Memory B cell (primary cell): ENCODE measurements around the gene COL4A2.

Experiments used
- ATAC-seq: fragments of 150-1000 bp; cut with Tn5 transposase; 2 replicates; pipeline ENCODE4 v1.10.0; 2021; ENCODE audit warnings: low read depth, mild to moderate bottlenecking, moderate library complexity
- DNase-seq, 2 donors: peaks; one replicate each; pipeline ENCODE4 v3.0.0; 2022; ENCODE audit warnings: low spot score in 2 of 2
- H3K27ac Mint-ChIP-seq: one replicate; pipeline ENCODE4 v1.8.0; 2022; ENCODE audit warnings: mild to moderate bottlenecking, moderate library complexity, mixed read lengths
- H3K27me3 Mint-ChIP-seq: one replicate; pipeline ENCODE4 v1.8.0; 2022; ENCODE audit warnings: mixed read lengths
- H3K36me3 Mint-ChIP-seq: one replicate; pipeline ENCODE4 v1.8.0; 2022; ENCODE audit warnings: mild to moderate bottlenecking, mixed read lengths
- H3K4me1 Mint-ChIP-seq: one replicate; pipeline ENCODE4 v1.8.0; 2022; ENCODE audit warnings: mixed read lengths
- H3K4me3 Mint-ChIP-seq: one replicate; pipeline ENCODE4 v1.8.0; 2022; ENCODE audit warnings: mild to moderate bottlenecking, moderate library complexity, mixed read lengths
- H3K9me3 Mint-ChIP-seq: one replicate; pipeline ENCODE4 v1.8.0; 2022; ENCODE audit warnings: mixed read lengths

COL4A2 gene

GRCh38 chr13:110425444-110425780 lies 118.3 kb downstream of the COL4A2 start:
- no peaks in the 10 kb centered on the region for H3K36me3 Mint-ChIP-seq
- H3K9me3 Mint-ChIP-seq = no peaks in the 10 kb centered on the region
- no peaks in the 10 kb centered on the region for H3K4me1 Mint-ChIP-seq
- ATAC-seq (no peak), DNase-seq (no peak)
- H3K4me3 Mint-ChIP-seq = no peak overlapping the region
- H3K27ac Mint-ChIP-seq = no peak overlapping the region
- peaks cover 16% of the 10 kb centered on the region for H3K27me3 Mint-ChIP-seq

- Mint-ChIP-seq H3K27me3 (peaks cover 10% of the 10 kb centered on the region), H3K36me3 (no peaks in the 10 kb centered on the region), H3K27ac (no peak overlapping the region), H3K9me3 (no peaks in the 10 kb centered on the region), H3K4me3 (no peak overlapping the region), H3K4me1 (no peaks in the 10 kb centered on the region)
- ATAC-seq = no peak
- no peak for DNase-seq
These were observed 119.7 kb downstream of the COL4A2 start for GRCh38 chr13:110426735-110427134.

- Mint-ChIP-seq H3K4me1 (no peaks in the 10 kb centered on the region), H3K36me3 (no peaks in the 10 kb centered on the region), H3K27me3 (peaks cover 10% of the 10 kb centered on the region), H3K9me3 (no peaks in the 10 kb centered on the region), H3K27ac (no peak overlapping the region), H3K4me3 (no peak overlapping the region)
- DNase-seq (no peak), ATAC-seq (no peak)
These were observed 121.2 kb downstream of the COL4A2 start for GRCh38 chr13:110428313-110428712.

- no peak overlapping the region for H3K27ac Mint-ChIP-seq
- H3K27me3 Mint-ChIP-seq = peaks cover 7% of the 10 kb centered on the region
- H3K9me3 Mint-ChIP-seq = no peaks in the 10 kb centered on the region
- H3K4me3 Mint-ChIP-seq = no peak overlapping the region
- no peaks in the 10 kb centered on the region for H3K4me1 Mint-ChIP-seq
- DNase-seq (no peak), ATAC-seq (no peak)
- H3K36me3 Mint-ChIP-seq = no peaks in the 10 kb centered on the region
These were observed 123.6 kb downstream of the COL4A2 start for GRCh38 chr13:110430391-110431336.

GRCh38 chr13:110431425-110432294 lies 124.6 kb downstream of the COL4A2 start:
- ATAC-seq (no peak), DNase-seq (no peak)
- no peak overlapping the region for H3K27ac Mint-ChIP-seq
- no peaks in the 10 kb centered on the region for H3K9me3 Mint-ChIP-seq
- H3K4me1 Mint-ChIP-seq = no peaks in the 10 kb centered on the region
- no peaks in the 10 kb centered on the region for H3K36me3 Mint-ChIP-seq
- H3K4me3 Mint-ChIP-seq = no peak overlapping the region
- H3K27me3 Mint-ChIP-seq = peaks cover 7% of the 10 kb centered on the region

GRCh38 chr13:110432522-110432921 lies 125.4 kb downstream of the COL4A2 start:
- Mint-ChIP-seq H3K4me3 (no peak overlapping the region), H3K4me1 (no peaks in the 10 kb centered on the region), H3K9me3 (no peaks in the 10 kb centered on the region), H3K27me3 (peaks cover 7% of the 10 kb centered on the region), H3K36me3 (no peaks in the 10 kb centered on the region), H3K27ac (no peak overlapping the region)
- no peak for DNase-seq
- no peak for ATAC-seq

- Mint-ChIP-seq H3K27ac (no peak overlapping the region), H3K9me3 (no peaks in the 10 kb centered on the region), H3K4me3 (no peak overlapping the region), H3K27me3 (peaks cover 7% of the 10 kb centered on the region), H3K36me3 (no peaks in the 10 kb centered on the region), H3K4me1 (no peaks in the 10 kb centered on the region)
- no peak for ATAC-seq
- DNase-seq = no peak
These were observed 125.9 kb downstream of the COL4A2 start for GRCh38 chr13:110433014-110433413.

GRCh38 chr13:110434629-110435028 lies 127.5 kb downstream of the COL4A2 start:
- Mint-ChIP-seq H3K36me3 (no peaks in the 10 kb centered on the region), H3K4me3 (no peak overlapping the region), H3K9me3 (no peaks in the 10 kb centered on the region), H3K27ac (no peak overlapping the region), H3K27me3 (peaks cover 10% of the 10 kb centered on the region), H3K4me1 (no peaks in the 10 kb centered on the region)
- no peak for ATAC-seq
- no peak for DNase-seq

GRCh38 chr13:110435331-110435730 lies 128.2 kb downstream of the COL4A2 start:
- Mint-ChIP-seq H3K9me3 (no peaks in the 10 kb centered on the region), H3K27ac (no peak overlapping the region), H3K27me3 (peaks cover 10% of the 10 kb centered on the region), H3K4me3 (no peak overlapping the region), H3K36me3 (no peaks in the 10 kb centered on the region), H3K4me1 (no peaks in the 10 kb centered on the region)
- ATAC-seq (no peak), DNase-seq (no peak)

- no peak for DNase-seq
- Mint-ChIP-seq H3K27me3 (peaks cover 10% of the 10 kb centered on the region), H3K9me3 (no peaks in the 10 kb centered on the region), H3K4me1 (no peaks in the 10 kb centered on the region), H3K27ac (no peak overlapping the region), H3K36me3 (no peaks in the 10 kb centered on the region), H3K4me3 (no peak overlapping the region)
- no peak for ATAC-seq
These were observed 129.2 kb downstream of the COL4A2 start for GRCh38 chr13:110436276-110436675.

GRCh38 chr13:110436786-110437370 lies 129.8 kb downstream of the COL4A2 start:
- H3K4me1 Mint-ChIP-seq = no peaks in the 10 kb centered on the region

GRCh38 chr13:110438211-110438610 lies 131.1 kb downstream of the COL4A2 start:
- peaks cover 5% of the 10 kb centered on the region for H3K27me3 Mint-ChIP-seq

More at GRCh38 chr13:110436786-110437370, 129.8 kb downstream of the COL4A2 start:
- no peaks in the 10 kb centered on the region for H3K9me3 Mint-ChIP-seq
- H3K4me3 Mint-ChIP-seq = no peak overlapping the region
- no peaks in the 10 kb centered on the region for H3K36me3 Mint-ChIP-seq
- H3K27me3 Mint-ChIP-seq = peaks cover 7% of the 10 kb centered on the region
- H3K27ac Mint-ChIP-seq = no peak overlapping the region
- ATAC-seq = no peak
- no peak for DNase-seq

GRCh38 chr13:110438776-110439175 lies 131.7 kb downstream of the COL4A2 start:
- Mint-ChIP-seq H3K36me3 (no peaks in the 10 kb centered on the region), H3K27me3 (peaks cover 5% of the 10 kb centered on the region), H3K27ac (no peak overlapping the region), H3K4me3 (no peak overlapping the region), H3K4me1 (no peaks in the 10 kb centered on the region), H3K9me3 (no peaks in the 10 kb centered on the region)
- ATAC-seq = no peak
- DNase-seq = no peak

More at GRCh38 chr13:110438211-110438610, 131.1 kb downstream of the COL4A2 start:
- H3K27ac Mint-ChIP-seq = no peak overlapping the region
- H3K9me3 Mint-ChIP-seq = no peaks in the 10 kb centered on the region
- ATAC-seq (no peak), DNase-seq (no peak)
- no peaks in the 10 kb centered on the region for H3K36me3 Mint-ChIP-seq
- H3K4me3 Mint-ChIP-seq = no peak overlapping the region
- no peaks in the 10 kb centered on the region for H3K4me1 Mint-ChIP-seq
